HuH-7.5 (cell line): ENCODE results near the gene GALNS.

Experiments used
- DNase-seq: peaks from one replicate; pipeline ENCODE4 v3.0.0; 2011; ENCODE audit warnings: low spot score

GALNS gene

DNA sequence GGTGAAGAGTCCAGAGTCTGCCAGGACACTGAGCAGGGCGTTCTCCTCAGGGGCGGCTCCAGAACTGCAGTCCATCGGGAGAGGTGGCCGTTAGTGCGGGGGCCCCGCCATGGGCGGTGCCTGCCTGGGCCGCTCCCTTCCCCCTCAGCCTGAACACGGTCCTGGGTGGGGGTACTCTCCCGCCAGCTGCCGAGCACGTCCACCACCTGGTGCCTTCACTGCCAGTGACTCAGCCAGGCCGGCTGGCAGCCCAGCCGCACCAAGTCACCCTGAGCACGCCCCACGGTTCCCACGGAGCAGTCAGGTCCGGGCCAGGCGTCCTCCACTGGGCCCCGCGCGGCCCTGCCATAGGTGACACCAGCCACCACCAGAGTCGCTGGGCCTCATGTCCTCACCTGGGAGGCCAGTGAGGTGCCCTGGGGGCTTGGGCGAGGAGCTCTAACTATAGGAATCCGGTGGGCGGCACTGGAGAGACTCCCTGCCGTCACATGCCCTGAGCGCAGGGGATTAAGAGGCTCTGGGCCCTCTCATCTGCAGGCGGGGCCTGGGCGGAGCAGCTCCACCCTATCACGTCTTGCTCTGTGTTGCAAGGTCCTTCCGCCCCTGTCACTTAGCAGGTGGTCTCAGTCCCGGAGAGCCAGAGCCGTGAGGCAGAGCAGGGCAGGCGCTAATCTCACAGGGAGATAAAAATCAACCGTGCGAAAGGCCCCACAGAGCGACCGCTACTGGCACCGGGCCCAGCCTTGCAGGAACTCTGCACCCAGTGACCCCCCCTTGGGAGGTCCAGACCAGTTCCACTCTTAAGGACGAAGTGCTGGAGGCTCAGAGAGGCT, 86.1 kb downstream of the GALNS start:
- no peak for DNase-seq

DNA sequence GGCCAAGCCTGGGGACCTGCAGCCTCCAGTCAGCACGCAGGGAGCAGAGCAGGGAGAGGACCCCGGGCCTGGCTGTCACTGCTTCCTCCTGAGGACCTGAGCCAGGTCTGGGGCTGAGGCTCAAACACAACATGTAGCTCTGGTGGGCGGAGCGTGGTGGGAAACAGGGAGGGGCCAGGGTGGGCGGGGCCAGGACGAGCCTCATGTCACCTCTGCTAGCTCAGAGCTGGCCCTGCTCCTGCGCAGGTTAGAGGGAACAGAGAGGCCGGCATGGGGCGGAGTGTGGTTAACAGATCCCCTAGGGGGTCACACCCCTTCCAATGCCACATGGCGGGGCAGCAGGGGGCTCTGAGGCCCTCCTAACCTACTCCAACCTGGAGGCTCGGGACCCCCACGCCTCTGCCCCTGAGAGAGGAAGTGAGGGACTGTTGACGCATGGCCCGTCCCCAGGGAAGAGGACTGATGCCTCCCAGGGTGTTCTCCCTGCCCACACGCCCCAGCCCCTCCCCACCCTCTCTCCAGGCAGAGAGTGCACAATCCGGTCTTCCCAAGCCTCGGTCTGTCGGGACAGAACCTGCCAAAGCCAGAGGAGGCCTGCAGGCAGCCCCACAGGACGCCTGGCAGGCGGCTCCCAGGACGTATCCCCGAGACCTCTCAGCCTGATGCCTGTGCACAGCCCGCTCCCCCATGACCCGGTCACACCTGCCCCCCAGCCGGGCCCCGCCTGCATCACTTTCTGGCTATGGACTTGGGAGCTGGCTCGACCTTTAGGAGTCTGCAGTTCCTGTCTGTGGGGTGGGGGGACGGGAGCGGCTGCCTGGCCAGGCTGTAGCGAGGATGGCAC, 86.9 kb downstream of the GALNS start:
- peak; percentile 86 for DNase-seq

DNA sequence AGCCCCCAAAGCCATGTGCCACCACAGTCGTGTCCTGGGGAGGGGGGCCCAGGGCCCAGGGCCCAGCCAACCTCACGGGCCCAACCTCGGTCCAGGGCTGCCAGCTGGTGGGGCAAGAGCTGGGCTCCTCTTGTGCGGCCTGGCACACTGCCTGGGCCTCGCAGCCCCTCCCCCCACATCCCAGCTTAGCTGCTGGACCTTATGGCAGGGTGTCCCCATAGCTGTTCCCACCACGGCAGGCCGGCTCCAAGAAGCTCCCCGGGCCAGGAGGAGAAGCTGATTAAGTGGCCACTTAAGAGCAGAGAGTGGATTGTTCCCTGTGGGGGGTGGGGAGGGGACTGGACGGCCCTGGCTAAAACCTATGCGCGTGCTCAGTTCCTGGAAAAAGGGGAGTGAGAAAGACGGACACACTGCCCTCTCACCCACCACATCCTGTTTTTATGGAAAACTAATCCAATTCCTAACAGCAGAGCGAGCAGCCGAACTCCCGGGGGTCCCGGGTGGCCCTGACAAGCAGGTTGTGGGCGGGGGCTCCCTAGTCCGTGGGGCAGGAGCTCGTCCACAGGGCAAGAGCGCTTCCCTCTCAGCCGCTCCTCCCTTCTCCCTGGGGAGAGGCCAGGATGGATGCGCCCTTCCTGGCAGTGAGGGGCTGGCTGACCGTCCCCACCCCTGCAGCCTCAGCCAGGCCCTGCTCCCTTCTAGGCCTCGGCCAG, 88.5 kb downstream of the GALNS start:
- DNase-seq, result no peak

- DNase-seq, result no peak
Measured at GRCh38 chr16:88767546-88768070, 89.1 kb downstream of the GALNS start.

- DNase-seq, result no peak
Measured at GRCh38 chr16:88766975-88767374, 89.8 kb downstream of the GALNS start.

DNA sequence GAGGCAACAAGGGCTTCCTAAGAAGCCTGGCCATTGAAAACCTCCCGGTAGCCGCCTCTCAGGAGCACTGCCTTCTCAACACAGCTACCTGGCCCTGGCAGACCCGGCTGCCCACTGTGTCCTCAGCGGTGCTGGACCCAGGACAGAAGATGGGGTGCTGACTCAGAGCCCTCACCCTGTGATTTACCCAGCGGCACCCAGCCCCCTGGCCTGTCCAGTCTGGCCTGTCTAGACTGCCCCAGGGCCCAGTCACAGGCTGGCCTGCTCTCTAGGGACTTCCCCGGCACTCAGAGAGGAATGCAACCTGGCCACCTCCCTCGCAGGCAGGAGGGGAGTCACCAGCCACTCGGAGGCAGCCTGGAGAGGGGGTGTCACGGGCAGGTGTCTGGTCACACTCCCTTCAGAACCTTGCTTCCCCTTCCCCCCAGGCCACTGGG, 91.8 kb downstream of the GALNS start:
- DNase-seq, result peak; percentile 96

DNA sequence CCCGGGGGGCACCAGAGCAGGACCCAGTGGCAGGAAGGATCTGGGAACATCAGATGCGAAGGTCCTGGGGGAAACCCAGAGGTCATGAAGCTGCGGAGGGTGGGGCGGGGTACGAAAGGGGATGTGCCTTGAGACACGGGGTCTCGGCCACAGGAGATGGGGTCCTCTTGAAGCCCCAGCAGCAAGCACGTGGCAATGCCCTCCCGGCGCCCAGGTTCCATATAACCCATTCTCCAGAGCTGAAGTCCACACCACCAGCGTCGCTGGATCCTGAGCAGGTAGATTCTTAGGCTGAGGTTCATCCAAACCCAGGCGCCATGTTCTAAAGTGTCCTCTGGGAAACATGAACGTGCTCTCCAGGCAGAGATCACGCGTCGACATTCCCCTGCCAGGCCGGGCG, 92.7 kb downstream of the GALNS start:
- DNase-seq, result no peak
